ENCODE data around the gene PIGW. TPM values are rescaled to one million over a fixed set of nuclear protein-coding genes. Genes with fewer than 3 reads are reported as not detected.

PIGW gene
- total RNA-seq, 2 experiments from 2014 or later: 3.3 to 3.4 TPM

GRCh38 chr17:36504156-36504545 lies 30.6 kb upstream of the PIGW start:
- Mint-ChIP-seq H3K36me3 (ENCODE audit: low read depth) (peaks cover 24% of the 10 kb centered on the region), H3K4me1 (ENCODE audit: low read depth) (no peaks in the 10 kb centered on the region), H3K9me3 (no peaks in the 10 kb centered on the region), H3K27ac (no peak overlapping the region), H3K4me3 (no peak overlapping the region), H3K27me3 (no peaks in the 10 kb centered on the region)
- H3K27ac ChIP-seq (ENCODE audit: low read depth in 1 of 2, low read length in 2 of 2): no peak overlapping the region
- no peaks in the 10 kb centered on the region for H3K9me3 ChIP-seq (ENCODE audit: control insufficient read depth in 1 of 2, insufficient read depth in 1 of 2, low read length in 2 of 2)
- ChIA-PET CTCF (no interaction called here), POLR2A (interaction anchor here (1.0 kb wide), 1 partner anchor 41 kb away, joined by 3 read pairs; the partner anchor contains the start of gene GGNBP2)
- no peaks in the 10 kb centered on the region for H3K4me1 ChIP-seq (ENCODE audit: insufficient read depth, low read length)
- intact Hi-C loops (cut with DNase I, micrococcal nuclease): no loop called here
- DNase-seq (no peak), ATAC-seq (ENCODE audit: poor library complexity) (no peak)
- H3K36me3 ChIP-seq (ENCODE audit: insufficient read depth, low read length): peaks cover 40% of the 10 kb centered on the region
- H3K4me3 ChIP-seq (ENCODE audit: low read length): no peak overlapping the region
- no peak for TF ChIP-seq CTCF (IDR thresholded peaks at IDR 0.05)
- no peaks in the 10 kb centered on the region for H3K27me3 ChIP-seq (ENCODE audit: control insufficient read depth in 1 of 2, insufficient read depth in 2 of 2, low read length in 2 of 2)

- POLR2A ChIA-PET: no interaction called here
- H3K36me3 ChIP-seq (ENCODE audit: insufficient read depth, low read length): peaks cover 36% of the 10 kb centered on the region
- CTCF ChIA-PET: no interaction called here
Measured at GRCh38 chr17:36505171-36505570, 29.6 kb upstream of the PIGW start.

GRCh38 chr17:36506249-36506826 lies 28.4 kb upstream of the PIGW start:
- POLR2A ChIA-PET: interaction anchor here (0.6 to 1.1 kb wide), 4 partner anchors 18 to 618 kb away, joined by 3 to 4 read pairs (median 3); no protein-coding TSS in a partner anchor
- DNase-seq: no peak
- no peaks in the 10 kb centered on the region for H3K4me1 ChIP-seq (ENCODE audit: insufficient read depth, low read length)
- no peak for TF ChIP-seq CTCF (IDR thresholded peaks at IDR 0.05)
- Mint-ChIP-seq H3K9me3 (no peaks in the 10 kb centered on the region), H3K4me1 (ENCODE audit: low read depth) (no peaks in the 10 kb centered on the region), H3K4me3 (no peak overlapping the region), H3K27me3 (no peaks in the 10 kb centered on the region), H3K27ac (no peak overlapping the region), H3K36me3 (ENCODE audit: low read depth) (peaks cover 22% of the 10 kb centered on the region)
- CTCF ChIA-PET: no interaction called here
- no peak for ATAC-seq (ENCODE audit: poor library complexity)
- H3K27me3 ChIP-seq (ENCODE audit: control insufficient read depth in 1 of 2, insufficient read depth in 2 of 2, low read length in 2 of 2): no peaks in the 10 kb centered on the region
- H3K4me3 ChIP-seq (ENCODE audit: low read length): no peak overlapping the region
- H3K27ac ChIP-seq (ENCODE audit: low read depth in 1 of 2, low read length in 2 of 2): no peak overlapping the region
- H3K36me3 ChIP-seq (ENCODE audit: insufficient read depth, low read length): peaks cover 32% of the 10 kb centered on the region
- intact Hi-C loops (cut with DNase I, micrococcal nuclease): no loop called here
- H3K9me3 ChIP-seq (ENCODE audit: control insufficient read depth in 1 of 2, insufficient read depth in 1 of 2, low read length in 2 of 2): no peaks in the 10 kb centered on the region

More at GRCh38 chr17:36505171-36505570, 29.6 kb upstream of the PIGW start:
- no peak overlapping the region for H3K27ac ChIP-seq (ENCODE audit: low read depth in 1 of 2, low read length in 2 of 2)
- Mint-ChIP-seq H3K4me1 (ENCODE audit: low read depth) (no peaks in the 10 kb centered on the region), H3K4me3 (no peak overlapping the region), H3K36me3 (ENCODE audit: low read depth) (peaks cover 22% of the 10 kb centered on the region), H3K27ac (no peak overlapping the region), H3K9me3 (no peaks in the 10 kb centered on the region), H3K27me3 (no peaks in the 10 kb centered on the region)
- DNase-seq (no peak), ATAC-seq (ENCODE audit: poor library complexity) (no peak)
- intact Hi-C loops (cut with DNase I, micrococcal nuclease): no loop called here
- no peak overlapping the region for H3K4me3 ChIP-seq (ENCODE audit: low read length)
- no peaks in the 10 kb centered on the region for H3K9me3 ChIP-seq (ENCODE audit: control insufficient read depth in 1 of 2, insufficient read depth in 1 of 2, low read length in 2 of 2)
- no peaks in the 10 kb centered on the region for H3K4me1 ChIP-seq (ENCODE audit: insufficient read depth, low read length)
- no peaks in the 10 kb centered on the region for H3K27me3 ChIP-seq (ENCODE audit: control insufficient read depth in 1 of 2, insufficient read depth in 2 of 2, low read length in 2 of 2)
- no peak for TF ChIP-seq CTCF (IDR thresholded peaks at IDR 0.05)

All from CD4-positive, alpha-beta T cell (primary cell).